ENCODE results near the gene APOL6.

DNA sequence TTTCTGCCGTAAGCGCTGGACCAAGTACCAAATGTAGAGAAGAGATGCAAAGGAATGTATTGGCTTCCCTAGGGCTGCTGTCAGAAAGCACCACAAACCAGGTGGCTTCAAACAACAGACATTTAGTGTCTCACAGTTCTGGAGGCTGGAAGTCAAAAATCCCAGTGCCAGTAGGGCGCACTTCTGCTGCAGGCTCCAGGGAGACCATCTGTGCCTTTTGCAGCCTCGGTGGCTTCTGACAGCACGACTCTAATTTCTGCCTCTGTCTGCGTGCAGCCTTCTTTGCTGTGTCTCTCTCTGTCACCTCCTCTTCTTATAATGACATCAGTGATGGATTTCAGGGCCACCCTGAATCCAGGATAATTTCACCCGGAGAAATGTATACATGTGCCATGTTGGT, 2.8 kb downstream of the APOL6 start:
- TF ChIP-seq, protein P1, sequence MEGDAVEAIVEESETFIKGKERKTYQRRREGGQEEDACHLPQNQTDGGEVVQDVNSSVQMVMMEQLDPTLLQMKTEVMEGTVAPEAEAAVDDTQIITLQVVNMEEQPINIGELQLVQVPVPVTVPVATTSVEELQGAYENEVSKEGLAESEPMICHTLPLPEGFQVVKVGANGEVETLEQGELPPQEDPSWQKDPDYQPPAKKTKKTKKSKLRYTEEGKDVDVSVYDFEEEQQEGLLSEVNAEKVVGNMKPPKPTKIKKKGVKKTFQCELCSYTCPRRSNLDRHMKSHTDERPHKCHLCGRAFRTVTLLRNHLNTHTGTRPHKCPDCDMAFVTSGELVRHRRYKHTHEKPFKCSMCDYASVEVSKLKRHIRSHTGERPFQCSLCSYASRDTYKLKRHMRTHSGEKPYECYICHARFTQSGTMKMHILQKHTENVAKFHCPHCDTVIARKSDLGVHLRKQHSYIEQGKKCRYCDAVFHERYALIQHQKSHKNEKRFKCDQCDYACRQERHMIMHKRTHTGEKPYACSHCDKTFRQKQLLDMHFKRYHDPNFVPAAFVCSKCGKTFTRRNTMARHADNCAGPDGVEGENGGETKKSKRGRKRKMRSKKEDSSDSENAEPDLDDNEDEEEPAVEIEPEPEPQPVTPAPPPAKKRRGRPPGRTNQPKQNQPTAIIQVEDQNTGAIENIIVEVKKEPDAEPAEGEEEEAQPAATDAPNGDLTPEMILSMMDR (conservative IDR thresholded peaks at IDR 0.05; ENCODE audit: low read depth, low read length) = no peak
- no peak for TF ChIP-seq MAZ (IDR thresholded peaks at IDR 0.05; ENCODE audit: borderline replicate concordance, low read depth, low read length)
- no peak for TF ChIP-seq CEBPB (IDR thresholded peaks at IDR 0.05; ENCODE audit: low read depth, low read length)
- TF ChIP-seq MXI1 (IDR thresholded peaks at IDR 0.05; ENCODE audit: borderline replicate concordance, low read depth, low read length) = no peak
- no peak for TF ChIP-seq RCOR1 (IDR thresholded peaks at IDR 0.05; ENCODE audit: insufficient replicate concordance, low read length)
- TF ChIP-seq POLR2A (IDR thresholded peaks at IDR 0.05; ENCODE audit: low read depth, low read length) = no peak
- TF ChIP-seq, protein P2, sequence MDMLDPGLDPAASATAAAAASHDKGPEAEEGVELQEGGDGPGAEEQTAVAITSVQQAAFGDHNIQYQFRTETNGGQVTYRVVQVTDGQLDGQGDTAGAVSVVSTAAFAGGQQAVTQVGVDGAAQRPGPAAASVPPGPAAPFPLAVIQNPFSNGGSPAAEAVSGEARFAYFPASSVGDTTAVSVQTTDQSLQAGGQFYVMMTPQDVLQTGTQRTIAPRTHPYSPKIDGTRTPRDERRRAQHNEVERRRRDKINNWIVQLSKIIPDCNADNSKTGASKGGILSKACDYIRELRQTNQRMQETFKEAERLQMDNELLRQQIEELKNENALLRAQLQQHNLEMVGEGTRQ (IDR thresholded peaks at IDR 0.05; ENCODE audit: low read depth, low read length) = no peak
- TF ChIP-seq, protein P3, sequence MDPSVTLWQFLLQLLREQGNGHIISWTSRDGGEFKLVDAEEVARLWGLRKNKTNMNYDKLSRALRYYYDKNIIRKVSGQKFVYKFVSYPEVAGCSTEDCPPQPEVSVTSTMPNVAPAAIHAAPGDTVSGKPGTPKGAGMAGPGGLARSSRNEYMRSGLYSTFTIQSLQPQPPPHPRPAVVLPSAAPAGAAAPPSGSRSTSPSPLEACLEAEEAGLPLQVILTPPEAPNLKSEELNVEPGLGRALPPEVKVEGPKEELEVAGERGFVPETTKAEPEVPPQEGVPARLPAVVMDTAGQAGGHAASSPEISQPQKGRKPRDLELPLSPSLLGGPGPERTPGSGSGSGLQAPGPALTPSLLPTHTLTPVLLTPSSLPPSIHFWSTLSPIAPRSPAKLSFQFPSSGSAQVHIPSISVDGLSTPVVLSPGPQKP (IDR thresholded peaks at IDR 0.05; ENCODE audit: borderline replicate concordance, low read depth, low read length) = no peak
- TF ChIP-seq SMC3 (IDR thresholded peaks at IDR 0.05; ENCODE audit: low read depth, low read length) = no peak
- TF ChIP-seq RAD21 (IDR thresholded peaks at IDR 0.05; ENCODE audit: low read length) = no peak
